Erythroblast (primary cell): ENCODE data around the gene ULBP2.

Experiments used
- GATA1 ChIP-seq: IDR thresholded peaks from 2 replicates; pipeline ENCODE4 v1.6.1; 2011; ENCODE audit warnings: low read depth, mild to moderate bottlenecking, control low read depth, low read length, moderate library complexity
- POLR2A ChIP-seq: IDR thresholded peaks from 2 replicates; pipeline ENCODE4 v1.6.1; 2011; ENCODE audit warnings: mild to moderate bottlenecking, low read length

DNA sequence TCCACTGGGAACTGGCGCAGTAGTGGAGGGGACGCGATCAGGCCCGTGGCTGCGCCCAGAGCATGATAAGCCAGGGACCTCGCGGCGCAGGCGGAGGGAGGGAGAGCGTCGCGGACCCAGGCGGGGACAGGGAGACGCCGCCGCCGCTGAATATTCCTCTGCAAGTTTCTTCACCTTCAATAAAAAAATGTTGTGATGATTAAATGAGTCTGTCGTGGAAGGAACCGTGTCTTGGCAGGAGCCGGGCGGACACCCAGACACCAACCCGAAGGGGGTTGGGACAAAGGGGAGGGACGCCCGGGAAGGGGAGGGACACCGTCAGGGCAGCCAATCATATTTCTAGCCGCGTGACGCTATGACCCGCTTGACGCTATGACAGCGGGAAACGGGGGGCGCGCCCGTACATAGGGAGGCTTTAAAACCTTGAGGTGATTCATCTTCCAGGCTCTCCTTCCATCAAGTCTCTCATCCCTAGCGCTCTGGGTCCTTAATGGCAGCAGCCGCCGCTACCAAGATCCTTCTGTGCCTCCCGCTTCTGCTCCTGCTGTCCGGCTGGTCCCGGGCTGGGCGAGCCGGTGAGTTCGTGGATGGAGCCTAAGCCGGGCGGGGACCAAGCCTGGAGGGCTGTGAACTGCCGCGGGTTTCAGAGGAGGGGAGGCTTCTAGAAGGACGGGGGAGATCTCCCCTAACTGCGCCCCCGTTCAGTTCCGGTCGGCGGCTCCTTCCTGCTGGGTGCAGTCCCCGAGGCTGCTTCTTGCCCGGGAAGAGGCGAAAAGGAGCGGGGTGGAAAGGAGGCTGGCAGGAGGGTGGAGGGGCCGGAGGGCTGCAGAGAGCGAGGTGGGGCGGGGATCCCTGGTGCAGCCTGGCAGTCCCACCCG, at the start of gene ULBP2:
- TF ChIP-seq POLR2A (no peak), GATA1 (no peak)
